ENCODE measurements around the gene ST8SIA2. TPM values are rescaled to one million over a fixed set of nuclear protein-coding genes. Genes with fewer than 3 reads are reported as not detected.
A peak's percentile ranks its signal among the peaks of the same experiment; 100 is the strongest.

Gene ST8SIA2
- total RNA-seq, 1 donor from 2014 or later, result 4.1 TPM

DNA sequence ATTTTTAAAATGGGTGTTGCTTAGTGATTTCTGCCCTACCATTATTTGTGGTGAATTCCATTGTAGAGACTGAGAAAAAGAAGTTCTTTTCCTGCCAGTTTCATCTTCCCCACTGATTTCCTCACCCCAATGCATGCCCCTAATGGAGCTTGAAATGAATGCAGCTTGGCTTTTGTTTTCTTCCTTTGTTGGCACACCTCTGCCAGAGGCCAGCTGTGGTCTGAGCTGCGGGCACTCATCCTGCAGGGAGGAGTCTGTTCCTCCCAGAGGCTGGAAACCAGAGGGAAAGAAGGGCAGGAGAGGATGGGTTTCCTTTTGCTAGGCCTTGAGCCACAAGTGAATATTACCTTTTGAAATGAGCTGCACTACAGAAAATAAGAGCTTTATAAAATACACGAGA is 9.3 kb upstream of the ST8SIA2 start:
- no peaks in the 10 kb centered on the region for H3K9me3 Mint-ChIP-seq (ENCODE audit: unreplicated experiment)
- DNase-seq (ENCODE audit: low spot score), result no peak
- H3K27ac Mint-ChIP-seq (ENCODE audit: unreplicated experiment), result no peak overlapping the region
- peaks cover 2% of the 10 kb centered on the region for H3K27me3 Mint-ChIP-seq (ENCODE audit: unreplicated experiment)
- H3K36me3 Mint-ChIP-seq (ENCODE audit: low read depth, unreplicated experiment), result no peaks in the 10 kb centered on the region
- no peak overlapping the region for H3K4me3 Mint-ChIP-seq (ENCODE audit: unreplicated experiment)
- H3K4me1 Mint-ChIP-seq (ENCODE audit: unreplicated experiment), result no peaks in the 10 kb centered on the region
- TF ChIP-seq CTCF (IDR thresholded peaks at IDR 0.05; ENCODE audit: unreplicated experiment), result no peak

DNA sequence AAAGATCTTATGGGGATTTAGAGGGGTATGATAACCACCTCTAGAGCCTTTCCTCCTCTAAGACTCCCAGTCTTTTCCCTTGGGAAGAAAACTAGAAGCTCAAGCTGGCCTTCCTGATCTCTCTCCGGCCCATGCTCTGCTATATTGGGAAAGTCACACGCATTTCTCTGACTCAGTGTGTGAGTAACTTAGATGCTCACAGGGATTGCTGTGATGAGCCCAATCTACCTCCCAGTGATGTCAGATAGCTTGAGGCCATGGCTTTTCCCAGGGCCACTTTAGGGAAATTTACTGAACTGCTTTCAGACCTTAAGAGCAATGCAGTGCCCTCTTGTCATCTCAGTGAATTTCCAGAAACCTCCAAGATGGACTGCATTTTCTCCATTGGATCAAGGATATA is 8.6 kb upstream of the ST8SIA2 start:
- no peaks in the 10 kb centered on the region for H3K4me1 Mint-ChIP-seq (ENCODE audit: unreplicated experiment)
- no peak for TF ChIP-seq CTCF (IDR thresholded peaks at IDR 0.05; ENCODE audit: unreplicated experiment)
- H3K27ac Mint-ChIP-seq (ENCODE audit: unreplicated experiment), result no peak overlapping the region
- no peak overlapping the region for H3K4me3 Mint-ChIP-seq (ENCODE audit: unreplicated experiment)
- peaks cover 2% of the 10 kb centered on the region for H3K27me3 Mint-ChIP-seq (ENCODE audit: unreplicated experiment)
- no peaks in the 10 kb centered on the region for H3K36me3 Mint-ChIP-seq (ENCODE audit: low read depth, unreplicated experiment)
- no peaks in the 10 kb centered on the region for H3K9me3 Mint-ChIP-seq (ENCODE audit: unreplicated experiment)
- no peak for DNase-seq (ENCODE audit: low spot score)

GRCh38 chr15:92391640-92392039 is 2.0 kb upstream of the ST8SIA2 start:
- Mint-ChIP-seq H3K27ac (ENCODE audit: unreplicated experiment) (no peak overlapping the region), H3K36me3 (ENCODE audit: low read depth, unreplicated experiment) (peaks cover 4% of the 10 kb centered on the region), H3K27me3 (ENCODE audit: unreplicated experiment) (peaks cover 18% of the 10 kb centered on the region), H3K4me3 (ENCODE audit: unreplicated experiment) (no peak overlapping the region), H3K4me1 (ENCODE audit: unreplicated experiment) (peaks cover 14% of the 10 kb centered on the region), H3K9me3 (ENCODE audit: unreplicated experiment) (no peaks in the 10 kb centered on the region)
- peak; percentile 38 for DNase-seq (ENCODE audit: low spot score)
- TF ChIP-seq CTCF (IDR thresholded peaks at IDR 0.05; ENCODE audit: unreplicated experiment), result peak; percentile 44

DNA sequence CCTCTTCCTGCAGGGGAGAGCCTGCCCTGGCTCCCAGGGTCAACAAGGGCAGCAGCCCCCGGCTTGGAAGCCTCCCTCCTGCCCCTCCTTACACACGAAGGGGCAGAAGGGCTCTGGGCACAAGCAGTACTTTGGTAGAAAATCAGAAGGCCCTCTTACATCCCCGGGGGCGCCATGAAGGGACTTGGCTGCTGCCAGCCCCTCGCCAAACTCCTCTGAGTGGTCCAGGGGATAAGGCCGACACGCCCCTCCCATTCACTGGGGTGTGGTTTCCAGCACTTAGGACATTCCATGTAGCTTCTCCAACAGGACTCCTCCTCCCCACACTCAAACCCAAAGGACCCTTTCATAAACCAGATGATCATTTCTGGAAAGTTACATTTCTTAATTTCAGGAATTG is 1.2 kb upstream of the ST8SIA2 start:
- Mint-ChIP-seq H3K36me3 (ENCODE audit: low read depth, unreplicated experiment) (peaks cover 4% of the 10 kb centered on the region), H3K9me3 (ENCODE audit: unreplicated experiment) (no peaks in the 10 kb centered on the region), H3K4me3 (ENCODE audit: unreplicated experiment) (peak overlapping the region; percentile 83), H3K4me1 (ENCODE audit: unreplicated experiment) (peaks cover 14% of the 10 kb centered on the region), H3K27me3 (ENCODE audit: unreplicated experiment) (peaks cover 18% of the 10 kb centered on the region), H3K27ac (ENCODE audit: unreplicated experiment) (no peak overlapping the region)
- no peak for DNase-seq (ENCODE audit: low spot score)
- no peak for TF ChIP-seq CTCF (IDR thresholded peaks at IDR 0.05; ENCODE audit: unreplicated experiment)

- H3K27me3 Mint-ChIP-seq (ENCODE audit: unreplicated experiment), result peaks cover 18% of the 10 kb centered on the region
- no peak overlapping the region for H3K27ac Mint-ChIP-seq (ENCODE audit: unreplicated experiment)
- no peak for DNase-seq (ENCODE audit: low spot score)
- no peak for TF ChIP-seq CTCF (IDR thresholded peaks at IDR 0.05; ENCODE audit: unreplicated experiment)
- H3K36me3 Mint-ChIP-seq (ENCODE audit: low read depth, unreplicated experiment), result peaks cover 4% of the 10 kb centered on the region
- peaks cover 14% of the 10 kb centered on the region for H3K4me1 Mint-ChIP-seq (ENCODE audit: unreplicated experiment)
- no peaks in the 10 kb centered on the region for H3K9me3 Mint-ChIP-seq (ENCODE audit: unreplicated experiment)
- peak overlapping the region; percentile 91 for H3K4me3 Mint-ChIP-seq (ENCODE audit: unreplicated experiment)
Observed at GRCh38 chr15:92393980-92394308, 263 bp downstream of the ST8SIA2 start.

All from endothelial cell (in vitro differentiated cells).